Sigmoid colon (tissue), 4 donors: ENCODE data around the gene PKN1.

Experiments
- EP300 ChIP-seq, 4 donors: sonication (generic); formaldehyde crosslinking; IDR thresholded peaks; one replicate each; pipeline ENCODE4 v1.6.1; 2017; ENCODE audit warnings: antibody characterized with exemption in 4 of 4
- POLR2A ChIP-seq, 2 donors: fragments of 450-650 bp; IDR thresholded peaks; one replicate each; pipeline ENCODE4 v1.6.1; 2016; ENCODE audit warnings: antibody characterized with exemption in 2 of 2, mild to moderate bottlenecking in 2 of 2, moderate library complexity in 2 of 2
- POLR2AphosphoS5 ChIP-seq, 4 donors: sonication (generic); formaldehyde crosslinking; IDR thresholded peaks; one replicate each; pipeline ENCODE4 v1.6.1; 2017; ENCODE audit warnings: antibody characterized with exemption in 4 of 4
- TF ChIP-seq, protein P1 (sequence below), 4 experiments: fragments of 450-650 bp in 3 of 4; fragments of 200-600 bp in 1 of 4; IDR thresholded peaks; one replicate each; pipeline ENCODE4 v1.5.1; 2016 to 2019; ENCODE audit warnings: antibody characterized with exemption in 4 of 4, mild to moderate bottlenecking in 3 of 4, moderate library complexity in 2 of 4

DNA sequence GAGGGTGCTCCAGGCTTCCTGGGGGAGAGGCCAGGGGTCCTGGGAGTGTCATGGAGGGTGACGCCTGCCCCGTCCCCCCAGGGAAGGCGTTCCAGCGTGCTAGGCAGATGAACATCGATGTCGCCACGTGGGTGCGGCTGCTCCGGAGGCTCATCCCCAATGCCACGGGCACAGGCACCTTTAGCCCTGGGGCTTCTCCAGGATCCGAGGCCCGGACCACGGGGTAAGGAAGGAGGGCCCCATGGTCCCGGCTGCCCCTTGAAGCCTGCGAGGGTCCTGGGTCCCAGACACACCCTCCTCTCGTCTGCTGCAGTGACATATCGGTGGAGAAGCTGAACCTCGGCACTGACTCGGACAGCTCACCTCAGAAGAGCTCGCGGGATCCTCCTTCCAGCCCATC lies 30.6 kb downstream of the PKN1 start:
- no peak for TF ChIP-seq POLR2AphosphoS5 (IDR thresholded peaks at IDR 0.05)
- TF ChIP-seq, protein P1, sequence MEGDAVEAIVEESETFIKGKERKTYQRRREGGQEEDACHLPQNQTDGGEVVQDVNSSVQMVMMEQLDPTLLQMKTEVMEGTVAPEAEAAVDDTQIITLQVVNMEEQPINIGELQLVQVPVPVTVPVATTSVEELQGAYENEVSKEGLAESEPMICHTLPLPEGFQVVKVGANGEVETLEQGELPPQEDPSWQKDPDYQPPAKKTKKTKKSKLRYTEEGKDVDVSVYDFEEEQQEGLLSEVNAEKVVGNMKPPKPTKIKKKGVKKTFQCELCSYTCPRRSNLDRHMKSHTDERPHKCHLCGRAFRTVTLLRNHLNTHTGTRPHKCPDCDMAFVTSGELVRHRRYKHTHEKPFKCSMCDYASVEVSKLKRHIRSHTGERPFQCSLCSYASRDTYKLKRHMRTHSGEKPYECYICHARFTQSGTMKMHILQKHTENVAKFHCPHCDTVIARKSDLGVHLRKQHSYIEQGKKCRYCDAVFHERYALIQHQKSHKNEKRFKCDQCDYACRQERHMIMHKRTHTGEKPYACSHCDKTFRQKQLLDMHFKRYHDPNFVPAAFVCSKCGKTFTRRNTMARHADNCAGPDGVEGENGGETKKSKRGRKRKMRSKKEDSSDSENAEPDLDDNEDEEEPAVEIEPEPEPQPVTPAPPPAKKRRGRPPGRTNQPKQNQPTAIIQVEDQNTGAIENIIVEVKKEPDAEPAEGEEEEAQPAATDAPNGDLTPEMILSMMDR (IDR thresholded peaks at IDR 0.05) = no peak
- no peak for TF ChIP-seq POLR2A (IDR thresholded peaks at IDR 0.05)
- TF ChIP-seq EP300 (IDR thresholded peaks at IDR 0.05) = no peak
